Measurements from ENCODE around the gene ZNF462. TPM values are rescaled to one million over a fixed set of nuclear protein-coding genes. Genes with fewer than 3 reads are reported as not detected.

ZNF462 gene
- total RNA-seq, 2 donors from 2014 or later: 20.9 to 30.5 TPM

DNA sequence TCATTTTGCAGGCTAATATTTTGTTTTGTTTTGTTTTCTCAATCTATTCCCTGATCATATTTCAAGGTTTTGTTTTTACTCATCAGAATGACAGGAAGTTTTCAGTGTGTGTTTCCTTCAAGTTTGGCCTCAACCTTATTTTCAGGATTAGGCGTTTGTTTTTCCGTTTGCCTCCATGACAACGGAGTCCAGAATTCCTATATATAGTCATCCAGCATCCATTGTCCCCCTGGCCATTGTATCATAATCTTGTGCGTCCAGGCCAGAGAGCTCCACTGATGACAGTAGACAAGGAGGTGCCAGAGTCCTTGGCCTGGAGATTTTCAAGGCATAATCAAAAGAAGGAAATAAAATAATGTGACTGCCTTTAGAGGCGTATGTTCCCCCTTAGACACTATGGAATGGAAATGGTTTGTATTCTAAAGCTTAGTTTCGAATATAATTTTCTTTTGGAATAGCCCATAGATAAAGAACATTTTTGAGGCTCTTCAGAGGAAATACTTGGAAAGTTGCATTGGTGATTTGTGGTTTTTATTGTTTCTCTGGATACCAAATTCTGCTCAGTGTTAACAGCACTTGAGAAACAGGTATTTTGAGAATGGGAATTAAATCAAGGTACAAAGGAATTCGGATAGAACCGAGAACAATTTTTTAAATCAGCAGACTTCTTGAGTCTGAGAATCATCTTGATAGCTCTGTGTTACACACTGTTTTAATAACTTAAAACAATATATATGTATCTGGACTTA lies 99.8 kb downstream of the ZNF462 start:
- TF ChIP-seq, protein P1, sequence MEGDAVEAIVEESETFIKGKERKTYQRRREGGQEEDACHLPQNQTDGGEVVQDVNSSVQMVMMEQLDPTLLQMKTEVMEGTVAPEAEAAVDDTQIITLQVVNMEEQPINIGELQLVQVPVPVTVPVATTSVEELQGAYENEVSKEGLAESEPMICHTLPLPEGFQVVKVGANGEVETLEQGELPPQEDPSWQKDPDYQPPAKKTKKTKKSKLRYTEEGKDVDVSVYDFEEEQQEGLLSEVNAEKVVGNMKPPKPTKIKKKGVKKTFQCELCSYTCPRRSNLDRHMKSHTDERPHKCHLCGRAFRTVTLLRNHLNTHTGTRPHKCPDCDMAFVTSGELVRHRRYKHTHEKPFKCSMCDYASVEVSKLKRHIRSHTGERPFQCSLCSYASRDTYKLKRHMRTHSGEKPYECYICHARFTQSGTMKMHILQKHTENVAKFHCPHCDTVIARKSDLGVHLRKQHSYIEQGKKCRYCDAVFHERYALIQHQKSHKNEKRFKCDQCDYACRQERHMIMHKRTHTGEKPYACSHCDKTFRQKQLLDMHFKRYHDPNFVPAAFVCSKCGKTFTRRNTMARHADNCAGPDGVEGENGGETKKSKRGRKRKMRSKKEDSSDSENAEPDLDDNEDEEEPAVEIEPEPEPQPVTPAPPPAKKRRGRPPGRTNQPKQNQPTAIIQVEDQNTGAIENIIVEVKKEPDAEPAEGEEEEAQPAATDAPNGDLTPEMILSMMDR (IDR thresholded peaks at IDR 0.05): no peak
- Histone ChIP-seq H3K4me1 (peaks cover 0 to 22% of the 10 kb centered on the region in 2 donors), H3K4me3 (no peak overlapping the region), H3K27ac (peak overlapping the region; percentile 44 to 48), H3K9me3 (no peaks in the 10 kb centered on the region), H3K27me3 (no peaks in the 10 kb centered on the region), H3K36me3 (no peaks in the 10 kb centered on the region)
- peak; percentile 61 for DNase-seq (ENCODE audit: low spot score)

DNA sequence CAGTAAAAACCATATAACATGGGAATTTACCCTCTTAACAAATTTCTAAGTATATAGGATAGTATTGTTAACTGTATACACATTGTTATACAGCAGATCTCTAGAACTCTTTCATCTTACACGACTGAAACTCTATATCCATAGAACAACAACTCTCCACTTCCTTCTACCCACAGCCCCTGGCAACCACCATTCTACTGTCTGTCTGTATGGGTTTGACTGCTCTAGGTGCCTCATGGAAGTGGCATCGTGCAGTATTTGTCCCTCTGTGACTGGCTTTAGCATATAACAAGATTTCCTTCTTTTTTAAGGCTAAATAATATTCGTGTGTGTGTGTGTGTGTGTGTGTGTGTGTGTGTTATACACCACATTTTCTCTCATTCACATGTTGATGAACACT lies 100.7 kb downstream of the ZNF462 start:
- peaks cover 0 to 23% of the 10 kb centered on the region in 2 donors for H3K4me1 ChIP-seq

DNA sequence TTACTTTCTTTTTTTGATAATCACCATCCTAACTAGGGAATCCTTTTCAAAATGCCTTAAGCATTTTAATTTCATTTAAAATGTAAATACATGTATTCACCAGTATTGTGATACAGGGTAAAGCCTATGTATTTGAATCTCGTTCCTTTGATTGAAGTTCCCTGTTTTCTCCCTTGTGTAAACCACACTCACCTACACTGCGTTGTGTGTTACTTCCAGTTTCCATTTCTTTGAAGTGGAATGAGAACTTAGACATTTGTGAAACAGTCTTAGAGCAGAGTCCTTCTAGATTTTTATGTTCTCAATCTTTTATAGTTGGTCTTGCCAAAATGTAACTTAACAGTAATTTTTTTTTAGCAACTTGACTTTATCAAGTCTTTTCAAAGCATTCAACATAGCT lies 101.4 kb downstream of the ZNF462 start:
- no peak for DNase-seq (ENCODE audit: low spot score)
- Histone ChIP-seq H3K4me3 (no peak overlapping the region), H3K27me3 (no peaks in the 10 kb centered on the region), H3K36me3 (no peaks in the 10 kb centered on the region), H3K4me1 (peaks cover 0 to 23% of the 10 kb centered on the region in 2 donors), H3K27ac (no peak overlapping the region), H3K9me3 (no peaks in the 10 kb centered on the region)
- TF ChIP-seq, protein P1 (IDR thresholded peaks at IDR 0.05): no peak

More for the DNA sequence above, 100.7 kb downstream of the ZNF462 start:
- Histone ChIP-seq H3K9me3 (no peaks in the 10 kb centered on the region), H3K36me3 (no peaks in the 10 kb centered on the region), H3K4me3 (no peak overlapping the region), H3K27ac (peak overlapping the region in 1 of 2 donors; percentile 48), H3K27me3 (no peaks in the 10 kb centered on the region)
- TF ChIP-seq, protein P1 (IDR thresholded peaks at IDR 0.05): no peak
- no peak for DNase-seq (ENCODE audit: low spot score)

DNA sequence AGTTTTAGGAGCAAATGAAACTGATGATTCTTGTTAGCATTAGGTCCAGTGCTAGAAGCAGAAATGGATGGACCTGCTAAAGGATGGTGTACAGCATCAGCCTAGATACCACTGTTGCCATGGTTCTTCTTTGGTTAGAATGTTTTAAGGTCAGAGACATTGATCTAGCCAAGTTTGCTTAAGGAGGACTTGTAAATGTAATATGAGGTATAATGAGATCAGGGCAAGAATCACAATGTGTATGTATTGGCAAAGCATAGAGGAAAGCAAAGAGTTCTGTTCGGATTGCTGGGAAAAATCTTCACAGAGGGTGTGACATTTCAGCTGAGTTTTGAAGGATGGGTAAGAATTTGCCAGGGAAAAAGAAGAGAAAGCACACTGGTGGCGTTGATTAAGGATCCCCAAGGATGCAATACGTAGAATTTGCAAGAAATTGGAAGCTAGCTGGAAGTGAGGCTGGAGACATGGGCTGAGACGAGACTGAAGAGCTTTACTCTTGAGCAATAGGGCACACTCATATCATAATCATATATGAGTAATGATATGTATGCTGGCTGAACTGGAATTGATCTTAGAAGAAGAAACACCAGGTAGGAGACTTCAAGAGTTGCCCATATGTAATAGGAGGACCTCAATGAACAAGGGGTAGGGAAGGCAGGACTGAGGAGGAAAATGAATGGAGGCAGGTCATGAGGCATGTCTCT lies 102.0 kb downstream of the ZNF462 start:
- DNase-seq (ENCODE audit: low spot score): no peak
- Histone ChIP-seq H3K9me3 (no peaks in the 10 kb centered on the region), H3K27ac (no peak overlapping the region), H3K4me1 (peaks cover 0 to 29% of the 10 kb centered on the region in 2 donors), H3K36me3 (no peaks in the 10 kb centered on the region), H3K4me3 (no peak overlapping the region), H3K27me3 (no peaks in the 10 kb centered on the region)
- TF ChIP-seq, protein P1 (IDR thresholded peaks at IDR 0.05): no peak

DNA sequence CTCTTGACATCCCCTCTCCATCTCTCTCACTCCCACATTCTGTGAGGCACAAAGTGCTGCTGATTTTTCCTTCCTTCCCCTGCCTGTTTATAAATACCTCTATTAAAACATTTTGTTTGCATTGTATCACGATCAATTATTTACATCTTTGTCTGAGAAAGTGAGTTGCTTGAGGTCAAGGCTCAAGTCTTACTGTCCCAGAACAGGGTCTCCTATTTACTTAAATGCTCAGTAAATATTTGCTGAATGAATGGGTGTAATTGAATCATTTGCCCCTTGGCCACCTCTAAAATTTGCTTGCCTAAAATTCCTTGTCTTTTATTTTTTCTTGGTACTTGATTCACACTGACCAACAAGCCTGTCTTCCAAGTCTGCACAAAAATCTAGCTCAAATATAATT lies 103.5 kb downstream of the ZNF462 start:
- Histone ChIP-seq H3K36me3 (no peaks in the 10 kb centered on the region), H3K4me1 (peaks cover 0 to 32% of the 10 kb centered on the region in 2 donors), H3K27me3 (no peaks in the 10 kb centered on the region), H3K9me3 (no peaks in the 10 kb centered on the region), H3K27ac (no peak overlapping the region), H3K4me3 (no peak overlapping the region)
- DNase-seq (ENCODE audit: low spot score): no peak
- TF ChIP-seq, protein P1 (IDR thresholded peaks at IDR 0.05): no peak

All from right atrium auricular region (tissue), 2 donors.